Ishikawa (cell line): Measurements from ENCODE around the gene LDAF1.

Source experiments
- CEBPB ChIP-seq: IDR thresholded peaks from 2 replicates; pipeline ENCODE4 v1.6.1; 2012
- CREB1 ChIP-seq: IDR thresholded peaks from 2 replicates; pipeline ENCODE4 v1.6.1; 2012; ENCODE audit warnings: low read depth
- EGR1 ChIP-seq: IDR thresholded peaks from 2 replicates; pipeline ENCODE4 v1.6.1; 2012
- EP300 ChIP-seq: IDR thresholded peaks from 2 replicates; pipeline ENCODE4 v1.6.1; 2012; ENCODE audit warnings: borderline replicate concordance
- FOXM1 ChIP-seq: IDR thresholded peaks from 2 replicates; pipeline ENCODE4 v1.6.1; 2012; ENCODE audit warnings: low read depth, borderline replicate concordance
- NFIC ChIP-seq: IDR thresholded peaks from 2 replicates; pipeline ENCODE4 v1.6.1; 2012
- RAD21 ChIP-seq: IDR thresholded peaks from 2 replicates; pipeline ENCODE4 v1.6.1; 2012; ENCODE audit warnings: low read depth
- TAF1 ChIP-seq: IDR thresholded peaks from 2 replicates; pipeline ENCODE4 v1.6.1; 2012; ENCODE audit warnings: low read depth, mild to moderate bottlenecking
- TCF12 ChIP-seq: IDR thresholded peaks from 2 replicates; pipeline ENCODE4 v1.6.1; 2012; ENCODE audit warnings: low read depth
- TEAD4 ChIP-seq: IDR thresholded peaks from 2 replicates; pipeline ENCODE4 v1.6.1; 2012
- YY1 ChIP-seq: IDR thresholded peaks from 2 replicates; pipeline ENCODE4 v1.6.1; 2012; ENCODE audit warnings: low read depth
- TF ChIP-seq, protein P1 (sequence below): IDR thresholded peaks from 2 replicates; pipeline ENCODE4 v1.6.1; 2012
- TF ChIP-seq, protein P2 (sequence below): IDR thresholded peaks from 2 replicates; pipeline ENCODE4 v1.6.1; 2012; ENCODE audit warnings: low read depth, mild to moderate bottlenecking
- TF ChIP-seq, protein P3 (sequence below): IDR thresholded peaks from 2 replicates; pipeline ENCODE4 v1.6.1; 2012

GRCh38 chr16:21186326-21186691, 27.8 kb downstream of the LDAF1 start:
- TF ChIP-seq TCF12 (no peak), RAD21 (no peak), CREB1 (no peak), CEBPB (no peak), FOXM1 (no peak), EP300 (no peak), TAF1 (no peak), EGR1 (no peak), NFIC (no peak), YY1 (no peak), TEAD4 (no peak)
- TF ChIP-seq, protein P1, sequence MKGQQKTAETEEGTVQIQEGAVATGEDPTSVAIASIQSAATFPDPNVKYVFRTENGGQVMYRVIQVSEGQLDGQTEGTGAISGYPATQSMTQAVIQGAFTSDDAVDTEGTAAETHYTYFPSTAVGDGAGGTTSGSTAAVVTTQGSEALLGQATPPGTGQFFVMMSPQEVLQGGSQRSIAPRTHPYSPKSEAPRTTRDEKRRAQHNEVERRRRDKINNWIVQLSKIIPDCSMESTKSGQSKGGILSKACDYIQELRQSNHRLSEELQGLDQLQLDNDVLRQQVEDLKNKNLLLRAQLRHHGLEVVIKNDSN: no peak
- TF ChIP-seq, protein P2, sequence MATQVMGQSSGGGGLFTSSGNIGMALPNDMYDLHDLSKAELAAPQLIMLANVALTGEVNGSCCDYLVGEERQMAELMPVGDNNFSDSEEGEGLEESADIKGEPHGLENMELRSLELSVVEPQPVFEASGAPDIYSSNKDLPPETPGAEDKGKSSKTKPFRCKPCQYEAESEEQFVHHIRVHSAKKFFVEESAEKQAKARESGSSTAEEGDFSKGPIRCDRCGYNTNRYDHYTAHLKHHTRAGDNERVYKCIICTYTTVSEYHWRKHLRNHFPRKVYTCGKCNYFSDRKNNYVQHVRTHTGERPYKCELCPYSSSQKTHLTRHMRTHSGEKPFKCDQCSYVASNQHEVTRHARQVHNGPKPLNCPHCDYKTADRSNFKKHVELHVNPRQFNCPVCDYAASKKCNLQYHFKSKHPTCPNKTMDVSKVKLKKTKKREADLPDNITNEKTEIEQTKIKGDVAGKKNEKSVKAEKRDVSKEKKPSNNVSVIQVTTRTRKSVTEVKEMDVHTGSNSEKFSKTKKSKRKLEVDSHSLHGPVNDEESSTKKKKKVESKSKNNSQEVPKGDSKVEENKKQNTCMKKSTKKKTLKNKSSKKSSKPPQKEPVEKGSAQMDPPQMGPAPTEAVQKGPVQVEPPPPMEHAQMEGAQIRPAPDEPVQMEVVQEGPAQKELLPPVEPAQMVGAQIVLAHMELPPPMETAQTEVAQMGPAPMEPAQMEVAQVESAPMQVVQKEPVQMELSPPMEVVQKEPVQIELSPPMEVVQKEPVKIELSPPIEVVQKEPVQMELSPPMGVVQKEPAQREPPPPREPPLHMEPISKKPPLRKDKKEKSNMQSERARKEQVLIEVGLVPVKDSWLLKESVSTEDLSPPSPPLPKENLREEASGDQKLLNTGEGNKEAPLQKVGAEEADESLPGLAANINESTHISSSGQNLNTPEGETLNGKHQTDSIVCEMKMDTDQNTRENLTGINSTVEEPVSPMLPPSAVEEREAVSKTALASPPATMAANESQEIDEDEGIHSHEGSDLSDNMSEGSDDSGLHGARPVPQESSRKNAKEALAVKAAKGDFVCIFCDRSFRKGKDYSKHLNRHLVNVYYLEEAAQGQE: no peak
- TF ChIP-seq, protein P3, sequence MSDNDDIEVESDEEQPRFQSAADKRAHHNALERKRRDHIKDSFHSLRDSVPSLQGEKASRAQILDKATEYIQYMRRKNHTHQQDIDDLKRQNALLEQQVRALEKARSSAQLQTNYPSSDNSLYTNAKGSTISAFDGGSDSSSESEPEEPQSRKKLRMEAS: no peak
